ENCODE data around the gene ALDH18A1. TPM values are rescaled to one million over a fixed set of nuclear protein-coding genes. Genes with fewer than 3 reads are reported as not detected.

The ALDH18A1 gene
- total RNA-seq, 1 experiment from 2014 or later: 114 TPM

DNA sequence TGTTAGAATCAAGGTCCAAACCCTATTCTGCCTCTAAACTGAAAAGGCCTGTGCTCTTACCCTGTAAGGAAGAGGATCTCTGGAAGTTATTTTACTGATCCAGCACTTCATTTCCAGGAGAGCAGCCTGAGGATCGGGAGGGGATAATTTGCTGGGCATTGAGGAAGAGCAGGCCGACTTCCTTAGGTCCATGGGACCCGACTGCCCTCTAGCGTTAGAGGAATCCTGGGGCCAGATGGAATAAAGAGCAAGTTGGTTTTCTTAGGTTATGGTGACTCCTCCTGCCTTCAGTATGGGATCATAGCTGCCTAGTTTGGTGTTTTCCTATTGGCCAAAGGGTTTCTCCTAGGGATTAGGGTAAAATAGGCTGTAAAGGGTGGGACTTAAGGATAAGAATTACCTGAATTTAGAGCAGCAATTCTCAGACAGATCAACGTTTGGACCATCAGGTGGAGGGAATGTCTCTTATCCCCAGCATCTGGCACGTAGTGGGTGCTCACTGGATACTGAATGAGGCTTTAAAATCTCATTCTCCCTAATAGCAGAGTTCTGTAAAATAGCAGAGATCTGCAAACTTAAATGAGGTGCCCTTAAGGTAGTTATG, 55.3 kb downstream of the ALDH18A1 start:
- Mint-ChIP-seq H3K27ac (no peak overlapping the region), H3K9me3 (no peaks in the 10 kb centered on the region; a peak in 1 of 5 replicates)

More for the DNA sequence above, 55.3 kb downstream of the ALDH18A1 start:
- no peak overlapping the region for H3T11ph ChIP-seq (ENCODE audit: low read length)
- H3K4ac ChIP-seq (ENCODE audit: low read depth, low read length): no peak overlapping the region
- Mint-ChIP-seq H3K4me3 (no peak overlapping the region), H3K4me1 (peaks cover 13 to 20% of the 10 kb centered on the region in 2 experiments), H3K27me3 (ENCODE audit: low read depth) (no peaks in the 10 kb centered on the region), H3K36me3 (ENCODE audit: insufficient read depth in 1 of 3, low read depth in 3 of 3) (peaks cover 2 to 16% (median 5%) of the 10 kb centered on the region in 3 experiments)
- H3K18ac ChIP-seq (ENCODE audit: insufficient read length, low read depth, low read length): no peak overlapping the region
- peak; percentile 92 for DNase-seq
- H3K9me3 ChIP-seq (ENCODE audit: control insufficient read depth, low read depth, low read length): no peaks in the 10 kb centered on the region
- no peaks in the 10 kb centered on the region for H3K79me2 ChIP-seq (ENCODE audit: insufficient read depth, low read length)
- H4K8ac ChIP-seq (replicated peaks; ENCODE audit: insufficient read length, low read depth, low read length): no peak overlapping the region
- peak overlapping the region; percentile 81 for H2AFZ ChIP-seq (ENCODE audit: low read length)
- TF ChIP-seq, protein P1, sequence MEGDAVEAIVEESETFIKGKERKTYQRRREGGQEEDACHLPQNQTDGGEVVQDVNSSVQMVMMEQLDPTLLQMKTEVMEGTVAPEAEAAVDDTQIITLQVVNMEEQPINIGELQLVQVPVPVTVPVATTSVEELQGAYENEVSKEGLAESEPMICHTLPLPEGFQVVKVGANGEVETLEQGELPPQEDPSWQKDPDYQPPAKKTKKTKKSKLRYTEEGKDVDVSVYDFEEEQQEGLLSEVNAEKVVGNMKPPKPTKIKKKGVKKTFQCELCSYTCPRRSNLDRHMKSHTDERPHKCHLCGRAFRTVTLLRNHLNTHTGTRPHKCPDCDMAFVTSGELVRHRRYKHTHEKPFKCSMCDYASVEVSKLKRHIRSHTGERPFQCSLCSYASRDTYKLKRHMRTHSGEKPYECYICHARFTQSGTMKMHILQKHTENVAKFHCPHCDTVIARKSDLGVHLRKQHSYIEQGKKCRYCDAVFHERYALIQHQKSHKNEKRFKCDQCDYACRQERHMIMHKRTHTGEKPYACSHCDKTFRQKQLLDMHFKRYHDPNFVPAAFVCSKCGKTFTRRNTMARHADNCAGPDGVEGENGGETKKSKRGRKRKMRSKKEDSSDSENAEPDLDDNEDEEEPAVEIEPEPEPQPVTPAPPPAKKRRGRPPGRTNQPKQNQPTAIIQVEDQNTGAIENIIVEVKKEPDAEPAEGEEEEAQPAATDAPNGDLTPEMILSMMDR (conservative IDR thresholded peaks at IDR 0.05): peak; percentile 98
- no peaks in the 10 kb centered on the region for H3K79me1 ChIP-seq (ENCODE audit: insufficient read depth, low read depth, low read length, poor library complexity, severe bottlenecking)
- H3K27ac ChIP-seq (ENCODE audit: insufficient read length, low read depth, low read length): no peak overlapping the region
- H4K5ac ChIP-seq (ENCODE audit: insufficient read length, low read depth, low read length): no peak overlapping the region
- no peak overlapping the region for H2BK20ac ChIP-seq (ENCODE audit: low read depth, low read length, poor library complexity, severe bottlenecking)
- no peak overlapping the region for H2AK5ac ChIP-seq (ENCODE audit: insufficient read length, low read length)
- H3K4me1 ChIP-seq (ENCODE audit: insufficient read depth, low read length): peaks cover 2% of the 10 kb centered on the region; the same call in 1 of the 2 replicates
- H3K27me3 ChIP-seq (ENCODE audit: insufficient read depth, low read length): no peaks in the 10 kb centered on the region
- no peak overlapping the region for H2BK120ac ChIP-seq (ENCODE audit: low read depth, low read length, poor library complexity, severe bottlenecking)
- no peaks in the 10 kb centered on the region for H3K23me2 ChIP-seq (ENCODE audit: insufficient read length, low read depth, low read length, poor library complexity, severe bottlenecking)
- WGBS (ENCODE audit: extremely low coverage, insufficient read length, low lambda C conversion rate): no CpG with 5 or more reads among the region's 6 CpGs
- H4K91ac ChIP-seq (ENCODE audit: insufficient read length, low read depth, low read length): no peak overlapping the region
- H3K56ac ChIP-seq (ENCODE audit: insufficient read length, low read depth, low read length): no peak overlapping the region
- no peak overlapping the region for H3K4me2 ChIP-seq (ENCODE audit: insufficient read depth, insufficient read length, low read length)
- no peak overlapping the region for H2BK5ac ChIP-seq (ENCODE audit: insufficient read length, low read length)
- H3K9ac ChIP-seq (ENCODE audit: extremely low read depth, insufficient read length, low read length): no peak overlapping the region
- H4K20me1 ChIP-seq (ENCODE audit: control insufficient read depth, insufficient read depth, insufficient read length): no peaks in the 10 kb centered on the region
- H3K14ac ChIP-seq (ENCODE audit: insufficient read depth, low read length): no peak overlapping the region
- H2BK12ac ChIP-seq (ENCODE audit: insufficient read length, low read depth, low read length): no peak overlapping the region
- no peak overlapping the region for H3K23ac ChIP-seq (ENCODE audit: insufficient read length, low read depth, low read length)
- no peak overlapping the region for H2BK15ac ChIP-seq (ENCODE audit: low read depth, low read length)

Data from H9 (cell line).